ENCODE measurements around the gene USF3. TPM values are rescaled to one million over a fixed set of nuclear protein-coding genes. Genes with fewer than 3 reads are reported as not detected.

USF3 gene
- total and polyA plus RNA-seq, 2 of the 8 experiments (the other 6 are each of a cell fraction or from before 2014, with no cell fraction given) = 9.6 to 18.5 TPM

- Histone ChIP-seq H3K56ac (replicated peaks; ENCODE audit: insufficient read length, low read depth, low read length) (no peak overlapping the region), H2BK15ac (ENCODE audit: low read length) (no peak overlapping the region), H3K79me1 (ENCODE audit: low read depth, low read length) (no peaks in the 10 kb centered on the region; the same call in 1 of the 2 replicates), H2BK5ac (ENCODE audit: low read depth, low read length) (no peak overlapping the region), H2AK5ac (ENCODE audit: low read depth, low read length) (no peak overlapping the region), H3K79me2 (ENCODE audit: control insufficient read depth in 1 of 2, insufficient read depth in 2 of 2, low read length in 2 of 2) (peaks cover 33 to 93% of the 10 kb centered on the region in 2 experiments), H3K9ac (replicated peaks in 1 of 4; ENCODE audit: extremely low read depth in 1 of 4, low read depth in 3 of 4, low read length in 3 of 4) (no peak overlapping the region), H3K36me3 (ENCODE audit: control insufficient read depth in 2 of 4, insufficient read depth in 4 of 4, low read length in 3 of 4) (no peaks in the 10 kb centered on the region), H4K91ac (replicated peaks; ENCODE audit: insufficient read length, low read length) (no peak overlapping the region), H3K23ac (ENCODE audit: insufficient read length) (no peak overlapping the region), H2BK20ac (ENCODE audit: low read length) (no peak overlapping the region), H4K8ac (ENCODE audit: extremely low read depth, insufficient read depth, low read length) (no peak overlapping the region), H4K5ac (ENCODE audit: insufficient read length, low read depth, low read length) (no peak overlapping the region), H2AFZ (ENCODE audit: low read length) (no peak overlapping the region), H3K27ac (ENCODE audit: low read depth, low read length) (no peak overlapping the region), H3K23me2 (ENCODE audit: low read depth, low read length) (peaks cover 5% of the 10 kb centered on the region; the same call in 1 of the 2 replicates), H3K14ac (ENCODE audit: insufficient read length) (no peak overlapping the region), H4K20me1 (replicated peaks in 1 of 2; ENCODE audit: control insufficient read depth in 1 of 2, insufficient read depth in 2 of 2, low read length in 2 of 2) (peaks cover 9 to 21% of the 10 kb centered on the region in 2 experiments), H3K27me3 (replicated peaks in 1 of 4; ENCODE audit: control insufficient read depth in 3 of 4, extremely low read depth in 1 of 4, insufficient read depth in 3 of 4, low read length in 3 of 4) (no peaks in the 10 kb centered on the region), H3K4me3 (ENCODE audit: extremely low read depth in 1 of 4, insufficient read depth in 2 of 4, low read depth in 3 of 4, low read length in 4 of 4) (no peak overlapping the region), H2BK12ac (ENCODE audit: low read depth, low read length) (no peak overlapping the region), H3K18ac (ENCODE audit: extremely low read depth, low read length) (no peak overlapping the region), H3K4ac (replicated peaks; ENCODE audit: insufficient read length, low read depth, low read length) (no peak overlapping the region), H3K4me1 (replicated peaks in 1 of 4; ENCODE audit: control insufficient read depth in 3 of 4, insufficient read depth in 4 of 4, low read length in 3 of 4) (peaks cover 0 to 6% (median 4%) of the 10 kb centered on the region in 4 experiments; a peak in 4 of 7 replicates), H3K9me3 (ENCODE audit: insufficient read depth in 2 of 2, low read depth in 1 of 2, low read length in 1 of 2) (no peaks in the 10 kb centered on the region), H2BK120ac (replicated peaks; ENCODE audit: low read depth, low read length) (no peak overlapping the region), H3K4me2 (ENCODE audit: insufficient read depth in 1 of 2, low read depth in 2 of 2, low read length in 2 of 2) (no peak overlapping the region)
- TF ChIP-seq TAF1 (IDR thresholded peaks at IDR 0.05; ENCODE audit: low read depth, low read length) (no peak), RBBP5 (IDR thresholded peaks at IDR 0.05; ENCODE audit: borderline replicate concordance, low read depth, low read length) (no peak), KDM1A (IDR thresholded peaks at IDR 0.05; ENCODE audit: borderline replicate concordance, low read length) (no peak), CEBPB (IDR thresholded peaks at IDR 0.05; ENCODE audit: low read depth, low read length) (no peak), CBX8 (IDR thresholded peaks at IDR 0.05; ENCODE audit: borderline replicate concordance, low read depth, low read length) (no peak), RFX5 (IDR thresholded peaks at IDR 0.05; ENCODE audit: borderline replicate concordance, low read depth, low read length) (no peak), SAP30 (IDR thresholded peaks at IDR 0.05; ENCODE audit: insufficient read depth, insufficient replicate concordance, low read length) (no peak)
- ChIA-PET POLR2A (ENCODE audit: partially characterized antibody) (interaction anchor here (0.9 to 2.1 kb wide), 3 partner anchors 10 to 88 kb away, joined by 3 to 4 read pairs (median 3); partner anchors contain the start of gene USF3), CTCF (ENCODE audit: partially characterized antibody) (interaction anchor here (0.8 to 2.2 kb wide), 4 partner anchors 12 to 324 kb away, joined by 3 to 6 read pairs (median 3); no protein-coding TSS in a partner anchor)
- FAIRE-seq (no peak), DNase-seq (ENCODE audit: low read depth in 1 of 2, low spot score in 2 of 2) (no peak)
- 91% methylated on average over 1 of the region's 1 CpG; no CpG with 5 or more reads in 1 of the 2 experiments for WGBS, 2 experiments (ENCODE audit: extremely low coverage in 1 of 2, insufficient coverage in 1 of 2, insufficient read length in 1 of 2, insufficient replicate concordance in 2 of 2, low coverage in 1 of 2, low lambda C conversion rate in 2 of 2, missing lambda C conversion rate in 1 of 2)
These were observed 45.2 kb upstream of the USF3 start for GRCh38 chr3:113741620-113742019.

All from H1 (cell line).